Body of pancreas (tissue), 4 donors: ENCODE results near the gene NEUROD4.
"Not testable (repeated sequence)": the region's sequence is repeated elsewhere in the genome, so short reads cannot be mapped to it uniquely, and the experiment has no call there.

Experiments
- POLR2A ChIP-seq, 3 donors: fragments of 450-650 bp; IDR thresholded peaks; one replicate each; pipeline ENCODE4 v1.6.1; 2016; ENCODE audit warnings: antibody characterized with exemption in 3 of 3, mild to moderate bottlenecking in 2 of 3
- TF ChIP-seq, protein P1 (sequence below), 7 experiments: fragments of 450-650 bp in 4 of 7; fragments of 200-600 bp in 3 of 7; sonication (generic) in 3 of 7; IDR thresholded peaks; one replicate each; pipeline ENCODE4 v1.5.1; 2016 to 2019; ENCODE audit warnings: antibody characterized with exemption in 7 of 7

DNA sequence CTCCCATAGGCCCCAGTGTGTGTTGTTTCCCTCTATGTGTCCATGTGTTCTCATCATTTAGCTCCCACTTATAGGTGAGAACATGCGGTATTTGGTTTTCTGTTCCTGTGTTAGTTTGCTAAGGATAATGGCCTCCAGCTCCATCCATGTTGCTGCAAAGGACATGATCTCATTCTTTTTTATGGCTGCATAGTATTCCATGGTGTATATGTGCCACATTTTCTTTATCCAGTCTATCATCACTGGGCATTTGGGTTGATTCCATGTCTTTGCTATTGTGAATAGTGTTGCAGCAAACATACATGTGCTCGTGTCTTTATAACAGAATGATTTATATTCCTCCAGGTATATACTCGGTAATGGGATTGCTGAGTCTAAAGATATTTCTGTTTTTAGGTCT lies 33.0 kb upstream of the NEUROD4 start:
- TF ChIP-seq POLR2A (IDR thresholded peaks at IDR 0.05) = not testable (repeated sequence)
- TF ChIP-seq, protein P1, sequence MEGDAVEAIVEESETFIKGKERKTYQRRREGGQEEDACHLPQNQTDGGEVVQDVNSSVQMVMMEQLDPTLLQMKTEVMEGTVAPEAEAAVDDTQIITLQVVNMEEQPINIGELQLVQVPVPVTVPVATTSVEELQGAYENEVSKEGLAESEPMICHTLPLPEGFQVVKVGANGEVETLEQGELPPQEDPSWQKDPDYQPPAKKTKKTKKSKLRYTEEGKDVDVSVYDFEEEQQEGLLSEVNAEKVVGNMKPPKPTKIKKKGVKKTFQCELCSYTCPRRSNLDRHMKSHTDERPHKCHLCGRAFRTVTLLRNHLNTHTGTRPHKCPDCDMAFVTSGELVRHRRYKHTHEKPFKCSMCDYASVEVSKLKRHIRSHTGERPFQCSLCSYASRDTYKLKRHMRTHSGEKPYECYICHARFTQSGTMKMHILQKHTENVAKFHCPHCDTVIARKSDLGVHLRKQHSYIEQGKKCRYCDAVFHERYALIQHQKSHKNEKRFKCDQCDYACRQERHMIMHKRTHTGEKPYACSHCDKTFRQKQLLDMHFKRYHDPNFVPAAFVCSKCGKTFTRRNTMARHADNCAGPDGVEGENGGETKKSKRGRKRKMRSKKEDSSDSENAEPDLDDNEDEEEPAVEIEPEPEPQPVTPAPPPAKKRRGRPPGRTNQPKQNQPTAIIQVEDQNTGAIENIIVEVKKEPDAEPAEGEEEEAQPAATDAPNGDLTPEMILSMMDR (IDR thresholded peaks at IDR 0.05) = not testable (repeated sequence)
